VCaP (cell line): ENCODE measurements around the gene DDAH2.
A peak's percentile ranks its signal among the peaks of the same experiment; 100 is the strongest.

Experiments
- H3K27ac ChIP-seq: fragments of 450-650 bp; 2 replicates; pipeline ENCODE4 v1.5.1; 2017
- TF ChIP-seq, protein P1 (sequence below): fragments of 450-650 bp; conservative IDR thresholded peaks from 2 replicates; pipeline ENCODE4 v1.5.1; 2017; ENCODE audit warnings: mild to moderate bottlenecking, moderate library complexity

The DDAH2 gene

DNA sequence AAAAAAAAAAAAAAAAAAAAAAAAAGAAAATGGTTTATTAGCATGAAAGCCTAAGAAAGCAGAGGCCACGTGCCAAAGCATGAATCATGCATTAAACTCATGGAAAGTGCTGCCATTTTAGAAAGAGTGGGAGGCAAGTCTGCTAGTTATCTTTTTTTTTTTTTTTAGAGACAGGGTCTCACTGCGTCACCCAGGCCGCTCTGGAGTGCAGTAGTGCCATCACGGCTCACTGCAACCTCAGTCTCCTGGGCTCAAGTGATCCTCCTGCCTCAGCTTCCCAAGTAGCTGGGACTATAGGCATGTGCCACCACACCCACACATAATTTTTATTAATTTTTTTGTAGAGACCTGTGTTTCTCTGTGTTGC is 42.9 kb upstream of the DDAH2 start:
- H3K27ac ChIP-seq, result no peak overlapping the region
- TF ChIP-seq, protein P1, sequence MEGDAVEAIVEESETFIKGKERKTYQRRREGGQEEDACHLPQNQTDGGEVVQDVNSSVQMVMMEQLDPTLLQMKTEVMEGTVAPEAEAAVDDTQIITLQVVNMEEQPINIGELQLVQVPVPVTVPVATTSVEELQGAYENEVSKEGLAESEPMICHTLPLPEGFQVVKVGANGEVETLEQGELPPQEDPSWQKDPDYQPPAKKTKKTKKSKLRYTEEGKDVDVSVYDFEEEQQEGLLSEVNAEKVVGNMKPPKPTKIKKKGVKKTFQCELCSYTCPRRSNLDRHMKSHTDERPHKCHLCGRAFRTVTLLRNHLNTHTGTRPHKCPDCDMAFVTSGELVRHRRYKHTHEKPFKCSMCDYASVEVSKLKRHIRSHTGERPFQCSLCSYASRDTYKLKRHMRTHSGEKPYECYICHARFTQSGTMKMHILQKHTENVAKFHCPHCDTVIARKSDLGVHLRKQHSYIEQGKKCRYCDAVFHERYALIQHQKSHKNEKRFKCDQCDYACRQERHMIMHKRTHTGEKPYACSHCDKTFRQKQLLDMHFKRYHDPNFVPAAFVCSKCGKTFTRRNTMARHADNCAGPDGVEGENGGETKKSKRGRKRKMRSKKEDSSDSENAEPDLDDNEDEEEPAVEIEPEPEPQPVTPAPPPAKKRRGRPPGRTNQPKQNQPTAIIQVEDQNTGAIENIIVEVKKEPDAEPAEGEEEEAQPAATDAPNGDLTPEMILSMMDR, result no peak

DNA sequence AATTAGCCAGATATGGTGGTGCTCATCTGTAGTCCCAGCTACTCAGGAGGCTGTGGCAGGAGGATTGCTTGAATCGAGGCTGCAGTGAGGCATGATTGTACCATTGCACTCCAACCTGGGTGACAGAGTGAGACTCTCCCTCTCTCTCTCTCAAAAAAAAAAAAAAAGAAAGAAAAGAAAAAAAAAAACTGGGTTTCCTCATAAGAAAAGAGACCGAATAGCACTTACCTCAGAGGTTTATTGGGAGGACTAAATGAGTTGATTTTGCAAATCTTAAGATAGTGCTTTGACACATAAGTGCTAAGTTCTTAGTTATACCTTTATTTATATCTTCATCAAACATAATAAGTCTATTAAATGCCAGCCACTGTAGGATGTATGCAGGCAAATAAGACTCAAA is 41.8 kb upstream of the DDAH2 start:
- no peak overlapping the region for H3K27ac ChIP-seq
- TF ChIP-seq, protein P1, result no peak

DNA sequence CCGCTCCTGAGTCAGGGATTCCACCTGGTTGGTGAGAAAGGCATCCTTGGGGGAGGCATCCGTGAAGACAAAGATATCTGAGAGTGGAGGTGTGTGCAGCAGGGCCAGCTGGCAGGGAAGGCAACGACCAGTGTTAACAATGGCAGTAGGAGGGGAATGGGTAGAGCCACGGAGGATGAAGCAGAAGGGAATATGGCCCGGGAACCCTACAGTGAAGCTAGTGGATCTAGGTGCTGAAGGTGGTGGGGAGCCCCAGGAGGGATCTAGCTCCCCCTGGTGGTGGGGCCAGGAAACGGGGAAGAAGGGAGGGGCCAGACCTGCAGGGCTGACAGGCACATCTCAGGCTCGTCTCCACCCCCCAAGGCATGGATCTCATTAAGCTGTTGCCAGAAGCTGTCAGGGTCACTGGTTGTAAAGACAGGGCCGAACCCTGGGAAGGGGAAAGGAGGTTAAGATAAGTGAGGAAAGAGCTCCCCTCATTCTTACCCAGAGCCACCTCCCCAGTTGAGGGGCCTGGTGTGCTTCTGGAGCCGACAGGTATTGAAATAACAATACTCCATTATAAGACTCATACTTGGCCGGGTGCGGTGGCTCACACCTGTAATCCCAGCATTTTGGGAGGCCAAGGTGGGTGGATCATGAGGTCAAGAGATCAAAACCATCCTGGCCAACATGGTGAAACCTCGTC is 40.7 kb upstream of the DDAH2 start:
- H3K27ac ChIP-seq, result no peak overlapping the region

DNA sequence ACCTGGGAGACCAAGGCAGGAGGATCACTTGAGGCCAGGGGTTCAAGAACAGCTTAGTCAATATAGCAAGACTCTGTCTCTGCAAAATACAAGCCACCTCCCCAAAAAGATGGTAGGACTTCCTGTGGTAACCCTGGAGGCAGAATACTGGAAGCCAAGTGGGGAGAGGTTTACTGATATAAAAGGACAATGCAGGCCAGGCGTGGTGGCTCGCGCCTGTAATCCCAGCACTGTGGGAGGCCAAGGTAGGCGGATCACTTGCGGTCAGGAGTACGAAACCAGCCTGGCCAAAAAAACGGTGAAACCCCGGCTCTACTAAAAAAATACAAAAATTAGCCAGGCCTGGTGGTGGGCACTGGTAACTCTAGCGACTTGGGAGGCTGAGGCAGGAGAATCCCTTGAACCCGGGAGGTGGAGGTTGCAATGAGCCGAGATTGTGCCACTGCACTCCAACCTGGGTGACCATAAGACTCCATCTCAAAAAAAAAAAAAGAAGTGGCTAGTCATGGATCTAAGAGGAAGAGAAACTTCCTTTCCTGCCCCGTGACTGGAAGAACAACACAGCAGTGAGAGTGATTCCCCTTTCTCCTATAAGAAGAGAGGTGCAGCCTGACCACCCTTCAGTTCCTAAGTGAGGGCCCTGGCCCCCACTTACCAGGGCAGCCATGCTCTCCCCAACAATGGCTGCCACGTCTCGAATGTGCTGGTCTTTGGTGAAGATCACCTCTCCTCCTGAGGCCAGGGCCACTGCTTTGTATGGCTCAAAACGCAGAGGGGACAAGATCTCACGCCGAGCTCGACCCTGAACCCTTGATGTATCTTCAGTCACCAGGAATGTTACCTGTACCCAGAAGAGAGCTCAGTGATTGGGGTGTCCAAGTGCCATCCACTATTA is 39.5 kb upstream of the DDAH2 start:
- TF ChIP-seq, protein P1, result no peak
- H3K27ac ChIP-seq, result no peak overlapping the region

More for the DNA sequence above, 40.7 kb upstream of the DDAH2 start:
- TF ChIP-seq, protein P1, result peak; percentile 86

DNA sequence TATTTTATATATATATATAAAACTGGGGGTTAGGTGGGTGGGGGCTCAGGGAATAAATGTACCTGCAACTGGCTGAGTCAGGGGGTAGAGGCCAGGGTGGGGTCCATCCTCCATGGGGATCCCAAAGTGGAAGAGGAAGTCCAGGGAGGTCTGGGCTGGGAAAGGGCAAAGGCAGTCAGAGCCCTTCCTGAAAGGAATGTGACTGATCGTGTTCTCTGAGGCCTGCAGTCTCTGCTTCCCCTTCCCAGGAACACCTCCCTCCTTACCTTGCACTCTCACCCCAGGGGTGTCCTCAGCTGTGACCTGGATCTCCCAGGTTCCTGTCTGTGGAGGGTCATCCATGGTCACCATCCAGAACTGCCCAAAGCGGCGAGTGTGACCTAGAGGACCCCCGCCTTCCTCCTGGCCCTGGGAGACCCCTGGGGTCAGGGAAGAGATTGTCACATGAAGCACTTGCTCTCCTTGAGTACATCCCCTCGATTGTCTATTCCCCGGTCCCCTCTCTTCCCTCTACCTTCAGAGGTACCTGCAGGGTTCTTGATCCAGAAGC is 38.1 kb upstream of the DDAH2 start:
- TF ChIP-seq, protein P1, result no peak

GRCh38 chr6:31765910-31766794 is 37.1 kb upstream of the DDAH2 start:
- TF ChIP-seq, protein P1, result no peak
- H3K27ac ChIP-seq, result no peak overlapping the region

More for the DNA sequence above, 38.1 kb upstream of the DDAH2 start:
- H3K27ac ChIP-seq, result no peak overlapping the region
